A549 (cell line): ENCODE measurements around the gene SLC17A8. TPM values are rescaled to one million over a fixed set of nuclear protein-coding genes. Genes with fewer than 3 reads are reported as not detected.
A peak's percentile ranks its signal among the peaks of the same experiment; 100 is the strongest.

Source experiments
- ATAC-seq, 2 experiments: fragments of 200-7000 bp in 1 of 2; fragments of >200 bp in 1 of 2; cut with Nextera tagmentation in 1 of 2; cut with Tn5 transposase in 1 of 2; 3 replicates each; pipeline versions ENCODE4 v1.8.0 to v1.9.1; 2018 to 2020; ENCODE audit warnings: mild to moderate bottlenecking in 1 of 2, moderate library complexity in 1 of 2
- CTCF ChIA-PET: fragments of 300-600 bp; sonication (Branson Sonifier 250); formaldehyde crosslinking; extraction: SDS; loops from one replicate; lab custom pipeline; 2021; ENCODE audit warnings: antibody characterized with exemption, inconsistent platforms; lab: Yijun Ruan, JAX
- POLR2A ChIA-PET: fragments of 350-600 bp; formaldehyde crosslinking; extraction: SDS; loops from one replicate; lab custom pipeline; 2021; ENCODE audit warnings: antibody characterized with exemption, inconsistent platforms; lab: Yijun Ruan, JAX
- DNase-seq, 2 experiments: peaks; one replicate each; pipeline versions ENCODE4 v3.0.0 to v3.0.0-alpha.2; 2011 to 2016; ENCODE audit warnings: low read depth in 1 of 2, low spot score in 1 of 2
- FAIRE-seq: peaks from 2 replicates; lab custom pipeline; 2011; peaks lifted over from hg19 to GRCh38; lab: Jason Lieb, UNC
- H3K27ac ChIP-seq, 2 experiments: fragments of >200 bp; sonication (Bioruptor Twin); formaldehyde crosslinking; 3 replicates each; pipeline ENCODE4 v1.5.1; 2016 to 2017
- H3K4me1 ChIP-seq: fragments of >200 bp; sonication (Bioruptor Twin); formaldehyde crosslinking; 3 replicates; pipeline ENCODE4 v1.6.1; 2016
- H3K4me2 ChIP-seq: fragments of >200 bp; sonication (Bioruptor Twin); formaldehyde crosslinking; 3 replicates; pipeline ENCODE4 v1.6.1; 2016
- H3K4me3 ChIP-seq: fragments of >200 bp; sonication (Bioruptor Twin); formaldehyde crosslinking; 3 replicates; pipeline ENCODE4 v1.5.1; 2016
- H3K9me3 ChIP-seq: fragments of >200 bp; sonication (Bioruptor Twin); formaldehyde crosslinking; 3 replicates; pipeline ENCODE4 v1.6.1; 2016
- CHD2 ChIP-seq: fragments of 150-350 bp; IDR thresholded peaks from 2 replicates; pipeline ENCODE4 v1.6.1; 2014; ENCODE audit warnings: low read length; ENCODE audit not compliant: partially characterized antibody
- CTCF ChIP-seq: fragments of >200 bp; sonication (Bioruptor Twin); formaldehyde crosslinking; IDR thresholded peaks from 3 replicates; pipeline ENCODE4 v1.5.1; 2016
- ELK1 ChIP-seq: fragments of 150-350 bp; IDR thresholded peaks from 2 replicates; pipeline ENCODE4 v1.6.1; 2014; ENCODE audit warnings: low read depth, mild to moderate bottlenecking, low read length
- HMGXB4 ChIP-seq: fragments of 250-450 bp; sonication (Bioruptor Pico); IDR thresholded peaks from 2 replicates; pipeline ENCODE4 v1.5.0; 2021; ENCODE audit warnings: mild to moderate bottlenecking, moderate library complexity, borderline replicate concordance
- HOXA7 ChIP-seq: fragments of 250-450 bp; sonication (Bioruptor Pico); IDR thresholded peaks from 2 replicates; pipeline ENCODE4 v1.5.0; 2020; ENCODE audit warnings: mild to moderate bottlenecking, moderate library complexity
- NR3C1 ChIP-seq: fragments of >200 bp; sonication (Bioruptor Twin); formaldehyde crosslinking; IDR thresholded peaks from 3 replicates; pipeline ENCODE4 v1.6.1; 2017
- RAD21 ChIP-seq, 2 experiments: fragments of >200 bp in 1 of 2; sonication (Bioruptor Twin) in 1 of 2; formaldehyde crosslinking in 1 of 2; IDR thresholded peaks in 1 of 2; conservative IDR thresholded peaks in 1 of 2; 2 replicates in 1 of 2; 3 replicates in 1 of 2; pipeline ENCODE4 v1.6.1; 2012 to 2018; ENCODE audit warnings: inconsistent platforms in 1 of 2
- REST ChIP-seq: fragments of 200-600 bp; sonication (generic); IDR thresholded peaks from 2 replicates; pipeline ENCODE4 v1.6.1; 2016; ENCODE audit warnings: antibody characterized with exemption, mild to moderate bottlenecking, moderate library complexity
- RFX5 ChIP-seq: fragments of 450-650 bp; IDR thresholded peaks from 2 replicates; pipeline ENCODE4 v1.7.1; 2014; ENCODE audit warnings: antibody characterized with exemption, mild to moderate bottlenecking, moderate library complexity
- USF2 ChIP-seq: fragments of 450-650 bp; IDR thresholded peaks from 2 replicates; pipeline ENCODE4 v1.6.1; 2014; ENCODE audit warnings: antibody characterized with exemption
- ZSCAN20 ChIP-seq: fragments of 250-450 bp; sonication (Bioruptor Pico); IDR thresholded peaks from 2 replicates; pipeline ENCODE4 v1.8.0; 2022; ENCODE audit warnings: mild to moderate bottlenecking, moderate library complexity
- WGBS: methylation state at CpG from one replicate; pipeline ENCODE4 v1.1.6; 2017; ENCODE audit errors: missing lambda C conversion rate; 5-methylcytosine and 5-hydroxymethylcytosine counted together
- polyA plus RNA-seq, 4 experiments: library from polyadenylated mRNA; depleted of rRNA in 3 of 4; stranded (reverse); fragments of >200 nt; fragmentation: RNase III in 1 of 4; extraction: RNeasy Plus Mini Kit Qiagen cat#74134 plus additional on column Dnase treatment in 1 of 4; gene quantifications; 2 replicates in 3 of 4; 3 replicates in 1 of 4; pipeline ENCODE4 v1.2.3, GENCODE V29; 2011 to 2017

SLC17A8 gene
- polyA plus RNA-seq, 2 of the 4 experiments (the other 2 are of a cell fraction): 0.03 to 0.04 TPM

GRCh38 chr12:100403446-100403845, 46.6 kb downstream of the SLC17A8 start:
- TF ChIP-seq HMGXB4 (CRISPR knock-in tag): no peak
- no peak for TF ChIP-seq NR3C1
- TF ChIP-seq RFX5: peak; percentile 87
- no peak for TF ChIP-seq ELK1
- no peak for TF ChIP-seq ZSCAN20 (CRISPR knock-in tag)
- no peak for TF ChIP-seq REST
- no peak for TF ChIP-seq HOXA7 (CRISPR knock-in tag)
- ChIA-PET POLR2A (no interaction called here), CTCF (interaction anchor here (1.2 to 1.7 kb wide), 2 partner anchors 11 to 19 kb away, joined by 4 read pairs; no protein-coding TSS in a partner anchor)
- H3K4me2 ChIP-seq: no peak overlapping the region
- ATAC-seq (peak; percentile 59 to 73; a peak in 5 of 6 replicates), DNase-seq (peak in 1 of 2 experiments; percentile 54), FAIRE-seq (no peak)
- no peaks in the 10 kb centered on the region for H3K9me3 ChIP-seq
- no peak overlapping the region for H3K4me3 ChIP-seq
- 56% methylated on average over 2 of the region's 2 CpGs for WGBS
- peaks cover 23% of the 10 kb centered on the region for H3K4me1 ChIP-seq
- H3K27ac ChIP-seq: 0 out of 6 replicates have a peak overlapping the region, but pooled peaks of 1 of the 2 experiments have one; percentile 31

GRCh38 chr12:100404769-100405407, 48.0 kb downstream of the SLC17A8 start:
- DNase-seq (peak in 1 of 2 experiments; percentile 58), ATAC-seq (peak in 1 of 2 experiments; percentile 76; a peak in 3 of 6 replicates), FAIRE-seq (no peak)
- CTCF ChIA-PET: interaction anchor here (0.6 to 1.7 kb wide), 9 partner anchors 9 to 126 kb away, joined by 3 to 5 read pairs (median 3); no protein-coding TSS in a partner anchor
- no peak overlapping the region for H3K27ac ChIP-seq
- POLR2A ChIA-PET: no interaction called here
- WGBS: 68% methylated on average over 10 of the region's 10 CpGs
- H3K4me3 ChIP-seq: no peak overlapping the region
- TF ChIP-seq RAD21 (conservative IDR thresholded peaks at IDR 0.05 in 1 of 2, IDR thresholded peaks at IDR 0.05 in 1 of 2) (peak in 1 of 2 experiments; percentile 36; a peak in 1 of 5 replicates), CHD2 (no peak), USF2 (no peak), CTCF (0 out of 3 replicates have a peak, but pooled peaks have one; percentile 14)
- no peaks in the 10 kb centered on the region for H3K9me3 ChIP-seq
- H3K4me2 ChIP-seq: no peak overlapping the region
- H3K4me1 ChIP-seq: peaks cover 23% of the 10 kb centered on the region
